Smooth muscle cell (in vitro differentiated cells): ENCODE results near the gene SLC39A7. TPM values are rescaled to one million over a fixed set of nuclear protein-coding genes. Genes with fewer than 3 reads are reported as not detected.

Experiments used
- DNase-seq: peaks from one replicate; lab custom pipeline; 2025; ENCODE audit not compliant: unreplicated experiment; lab: John Stamatoyannopoulos, UW
- H2AFZ ChIP-seq: fragments of 200-600 bp; sonication (generic); 2 replicates; pipeline ENCODE4 v1.6.0; 2016; ENCODE audit warnings: antibody characterized with exemption, low read depth, mild to moderate bottlenecking
- H3F3A ChIP-seq: fragments of 200-600 bp; sonication (generic); 2 replicates; pipeline ENCODE4 v1.6.0; 2017; ENCODE audit warnings: antibody characterized with exemption, low read depth
- H3K27ac ChIP-seq: fragments of 200-600 bp; sonication (generic); 2 replicates; pipeline ENCODE4 v1.5.1; 2016; ENCODE audit warnings: low read depth, mild to moderate bottlenecking
- H3K27me3 ChIP-seq: fragments of 200-600 bp; sonication (generic); 2 replicates; pipeline ENCODE4 v1.6.1; 2016; ENCODE audit warnings: low read depth, mild to moderate bottlenecking
- H3K36me3 ChIP-seq: fragments of 200-600 bp; sonication (generic); 2 replicates; pipeline ENCODE4 v1.5.1; 2016; ENCODE audit warnings: low read depth
- H3K4me1 ChIP-seq: fragments of 200-600 bp; sonication (generic); 2 replicates; pipeline ENCODE4 v1.5.1; 2016; ENCODE audit warnings: low read depth
- H3K4me2 ChIP-seq: fragments of 200-600 bp; sonication (generic); 2 replicates; pipeline ENCODE4 v1.6.0; 2016; ENCODE audit warnings: mild to moderate bottlenecking
- H3K4me3 ChIP-seq: fragments of 200-600 bp; sonication (generic); 2 replicates; pipeline ENCODE4 v1.5.1; 2016; ENCODE audit warnings: mild to moderate bottlenecking
- H3K79me2 ChIP-seq: fragments of 200-600 bp; sonication (generic); 2 replicates; pipeline ENCODE4 v1.6.0; 2016; ENCODE audit warnings: low read depth, mild to moderate bottlenecking
- H3K9ac ChIP-seq: fragments of 200-600 bp; sonication (generic); 2 replicates; pipeline ENCODE4 v1.6.0; 2016; ENCODE audit warnings: low read depth
- H3K9me3 ChIP-seq: fragments of 200-600 bp; sonication (generic); replicated peaks from 2 replicates; pipeline ENCODE4 v1.5.1; 2016; ENCODE audit warnings: low read depth
- H4K20me1 ChIP-seq: fragments of 200-600 bp; sonication (generic); 2 replicates; pipeline ENCODE4 v1.6.0; 2016; ENCODE audit warnings: low read depth
- CTCF ChIP-seq: fragments of 200-600 bp; sonication (generic); IDR thresholded peaks from 2 replicates; pipeline ENCODE4 v1.5.1; 2017; ENCODE audit warnings: borderline replicate concordance, mild to moderate bottlenecking, antibody characterized with exemption; ENCODE audit not compliant: insufficient read depth, poor library complexity, severe bottlenecking
- WGBS: methylation state at CpG from one replicate; pipeline ENCODE4 v1.1.7; 2016; ENCODE audit warnings: low lambda C conversion rate; 5-methylcytosine and 5-hydroxymethylcytosine counted together
- polyA plus RNA-seq: library from polyadenylated mRNA; unstranded; fragments of >200 nt; fragmentation: Nextera tagmentation; extraction: Ambion mirVana; gene quantifications from 2 replicates; pipeline ENCODE4 v1.2.1, GENCODE V29; 2016
- total RNA-seq: library from RNA; depleted of rRNA; stranded (reverse); fragments of >200 nt; gene quantifications from 2 replicates; pipeline ENCODE4 v1.2.3, GENCODE V29; 2014

Gene SLC39A7
- total and polyA plus RNA-seq, 2 experiments from 2014 or later = 87.2 to 112 TPM

GRCh38 chr6:33166811-33167210 is 33.9 kb upstream of the SLC39A7 start:
- 89% methylated on average over 7 of the region's 7 CpGs for WGBS
- no peak for TF ChIP-seq CTCF
- H2AFZ ChIP-seq = no peak overlapping the region
- no peaks in the 10 kb centered on the region for H3K4me1 ChIP-seq
- H3K4me3 ChIP-seq = no peak overlapping the region
- H3F3A ChIP-seq = no peaks in the 10 kb centered on the region
- H3K27me3 ChIP-seq = no peaks in the 10 kb centered on the region
- H3K79me2 ChIP-seq = no peaks in the 10 kb centered on the region
- H3K9me3 ChIP-seq = no peaks in the 10 kb centered on the region
- H3K27ac ChIP-seq = no peak overlapping the region
- H4K20me1 ChIP-seq = no peaks in the 10 kb centered on the region
- no peak for DNase-seq
- no peak overlapping the region for H3K4me2 ChIP-seq
- H3K36me3 ChIP-seq = no peaks in the 10 kb centered on the region
- no peak overlapping the region for H3K9ac ChIP-seq

- no peaks in the 10 kb centered on the region for H3K27me3 ChIP-seq
- H2AFZ ChIP-seq = no peak overlapping the region
- no peaks in the 10 kb centered on the region for H3K79me2 ChIP-seq
- 94% methylated on average over 14 of the region's 19 CpGs for WGBS
- no peak overlapping the region for H3K4me2 ChIP-seq
- DNase-seq = no peak
- H3F3A ChIP-seq = no peaks in the 10 kb centered on the region
- H3K4me1 ChIP-seq = no peaks in the 10 kb centered on the region
- H3K27ac ChIP-seq = no peak overlapping the region
- no peak for TF ChIP-seq CTCF
- no peaks in the 10 kb centered on the region for H3K36me3 ChIP-seq
- H3K9ac ChIP-seq = no peak overlapping the region
- no peaks in the 10 kb centered on the region for H4K20me1 ChIP-seq
- H3K4me3 ChIP-seq = no peak overlapping the region
- H3K9me3 ChIP-seq = no peaks in the 10 kb centered on the region
These were observed 33.0 kb upstream of the SLC39A7 start for GRCh38 chr6:33167374-33168283.

- Histone ChIP-seq H3K9me3 (no peaks in the 10 kb centered on the region), H2AFZ (no peak overlapping the region), H3K27ac (no peak overlapping the region), H3K4me2 (no peak overlapping the region), H3K79me2 (no peaks in the 10 kb centered on the region), H3K36me3 (no peaks in the 10 kb centered on the region), H3K27me3 (no peaks in the 10 kb centered on the region), H3K4me3 (no peak overlapping the region), H4K20me1 (no peaks in the 10 kb centered on the region), H3K9ac (no peak overlapping the region), H3K4me1 (no peaks in the 10 kb centered on the region), H3F3A (no peaks in the 10 kb centered on the region)
- 79% methylated on average over 6 of the region's 6 CpGs for WGBS
- DNase-seq = no peak
- no peak for TF ChIP-seq CTCF
These were observed 32.4 kb upstream of the SLC39A7 start for GRCh38 chr6:33168284-33168601.

GRCh38 chr6:33168639-33169038 is 32.0 kb upstream of the SLC39A7 start:
- no peak overlapping the region for H3K4me3 ChIP-seq
- H3K4me1 ChIP-seq = no peaks in the 10 kb centered on the region
- H2AFZ ChIP-seq = no peak overlapping the region
- H3K79me2 ChIP-seq = no peaks in the 10 kb centered on the region
- H4K20me1 ChIP-seq = no peaks in the 10 kb centered on the region
- DNase-seq = no peak
- no peaks in the 10 kb centered on the region for H3K9me3 ChIP-seq
- no peak overlapping the region for H3K9ac ChIP-seq
- no peaks in the 10 kb centered on the region for H3F3A ChIP-seq
- H3K4me2 ChIP-seq = no peak overlapping the region
- no peaks in the 10 kb centered on the region for H3K27me3 ChIP-seq
- 64% methylated on average over 5 of the region's 5 CpGs for WGBS
- no peak overlapping the region for H3K27ac ChIP-seq
- TF ChIP-seq CTCF = no peak
- no peaks in the 10 kb centered on the region for H3K36me3 ChIP-seq
